ENCODE data around the gene CDCA5.

Gene CDCA5

DNA sequence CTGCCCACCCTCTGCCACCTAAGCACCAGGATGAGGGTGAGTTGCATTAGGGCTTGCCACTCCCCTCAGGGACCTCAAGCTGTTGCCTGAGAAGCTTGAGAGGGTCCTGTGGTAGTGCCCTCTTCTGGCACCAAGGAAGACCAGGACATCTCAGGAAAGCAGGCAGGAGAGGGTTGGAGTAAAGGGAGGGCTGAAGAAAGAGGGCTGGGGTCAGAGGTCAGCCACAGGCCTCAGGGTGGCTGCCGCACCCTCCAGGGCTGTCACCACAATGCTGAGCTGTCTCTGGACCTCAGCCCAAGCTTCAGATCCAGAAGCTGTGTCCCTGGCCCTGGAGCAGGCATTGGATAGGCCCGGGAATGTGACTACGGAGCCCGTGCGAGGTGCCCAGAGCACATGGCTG is 38.8 kb downstream of the CDCA5 start:
- DNase-seq (ENCODE audit: low read depth in 2 of 2), result no peak

DNA sequence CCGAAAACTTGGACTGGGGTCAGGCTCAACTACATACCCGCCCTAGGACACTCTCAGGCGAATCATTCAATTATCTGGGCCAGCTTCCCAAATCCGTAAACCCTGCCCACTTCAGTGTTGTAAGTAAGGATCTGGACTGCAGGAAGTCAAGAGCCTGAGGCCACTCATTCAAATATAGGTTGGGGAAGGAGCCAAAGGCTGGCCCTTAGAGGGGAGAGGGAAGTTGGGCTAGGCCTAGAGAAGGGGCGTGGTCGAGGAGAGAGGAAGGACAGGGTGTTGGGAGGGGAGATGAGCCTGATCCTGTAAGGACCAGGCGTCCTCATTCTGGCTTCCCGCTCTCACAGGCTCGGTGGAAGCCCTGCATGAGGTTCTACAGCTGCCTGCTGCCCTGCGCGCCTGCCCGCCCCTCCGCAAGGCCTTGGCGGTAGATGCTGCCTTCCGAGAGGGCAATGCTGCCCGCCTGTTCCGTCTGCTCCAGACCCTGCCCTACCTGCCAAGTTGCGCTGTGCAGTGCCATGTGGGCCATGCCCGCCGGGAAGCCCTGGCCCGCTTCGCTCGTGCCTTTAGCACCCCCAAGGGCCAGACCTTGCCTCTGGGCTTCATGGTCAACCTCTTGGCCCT is 39.8 kb downstream of the CDCA5 start:
- DNase-seq (ENCODE audit: low read depth in 2 of 2), result no peak

DNA sequence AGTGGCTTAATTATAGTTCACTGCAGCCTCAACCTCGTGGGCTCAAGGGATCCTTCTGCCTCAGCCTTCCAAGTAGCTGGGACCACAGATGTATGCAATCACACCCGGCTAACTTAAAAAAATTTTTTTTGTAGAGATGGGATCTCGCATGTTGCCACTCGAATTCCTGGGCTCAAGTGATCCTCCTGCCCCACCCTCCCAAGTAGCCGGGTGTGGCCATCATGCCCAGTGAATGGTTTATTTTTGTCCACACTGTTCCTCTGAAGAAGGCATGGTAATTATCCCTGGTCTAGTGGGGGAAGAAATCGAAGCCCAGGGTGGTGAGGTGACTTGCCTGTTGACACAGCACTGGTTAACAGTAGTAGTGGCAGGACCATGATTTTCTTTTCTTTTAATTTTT is 40.9 kb downstream of the CDCA5 start:
- no peak for DNase-seq (ENCODE audit: low read depth in 2 of 2)

DNA sequence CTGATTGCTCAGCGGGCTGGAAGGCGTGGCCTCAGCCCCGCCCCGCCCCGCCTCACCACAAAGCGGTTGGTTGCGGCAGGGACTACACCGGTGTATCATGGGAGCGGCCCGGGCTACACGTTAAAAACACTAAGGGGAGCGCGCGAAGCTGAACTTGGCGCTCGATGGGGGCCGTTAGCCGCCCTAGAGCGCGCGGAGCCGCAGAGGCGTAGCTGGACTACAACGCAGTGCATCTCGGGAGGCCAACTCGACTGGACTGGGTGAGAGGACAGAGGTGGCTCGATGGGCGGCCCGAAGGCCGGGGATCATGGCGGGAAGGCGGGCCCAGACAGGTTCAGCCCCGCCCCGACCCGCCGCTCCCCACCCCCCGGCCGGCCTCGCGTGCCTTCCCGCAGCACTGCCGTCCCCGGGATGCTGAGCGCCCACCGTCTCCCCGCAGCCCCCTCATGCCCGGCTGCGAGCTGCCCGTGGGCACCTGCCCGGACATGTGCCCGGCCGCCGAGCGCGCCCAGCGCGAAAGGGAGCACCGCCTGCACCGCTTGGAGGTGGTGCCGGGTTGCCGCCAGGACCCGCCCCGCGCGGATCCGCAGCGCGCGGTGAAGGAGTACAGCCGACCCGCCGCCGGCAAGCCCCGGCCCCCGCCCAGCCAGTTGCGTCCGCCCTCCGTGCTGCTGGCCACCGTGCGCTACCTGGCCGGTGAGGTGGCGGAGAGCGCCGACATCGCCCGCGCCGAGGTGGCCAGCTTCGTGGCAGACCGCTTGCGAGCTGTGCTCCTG is 42.8 kb downstream of the CDCA5 start, which contains the start of gene SAC3D1:
TSS of gene SAC3D1 (plus strand) at position 364 of the 776 bp plus-strand sequence. CDS start at position 447, 83 bp downstream.
- peak; percentile 86 for DNase-seq (ENCODE audit: low read depth in 2 of 2)

DNA sequence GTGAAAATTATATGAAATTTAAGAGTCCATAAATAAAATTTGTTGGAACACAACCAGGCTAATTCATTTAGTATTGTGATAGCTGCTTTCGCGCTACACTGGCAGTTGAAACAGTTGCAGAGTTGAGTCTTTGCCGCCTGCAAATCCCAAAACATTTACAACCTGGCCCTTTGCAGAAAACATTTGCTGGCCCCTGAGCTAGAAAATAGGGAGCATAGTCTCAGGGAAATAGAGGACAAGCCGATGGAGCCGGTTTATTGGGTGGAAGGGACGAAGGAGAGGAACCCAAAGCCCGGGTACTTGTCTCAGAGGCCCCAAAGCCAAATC is 43.4 kb downstream of the CDCA5 start:
- no peak for DNase-seq (ENCODE audit: low read depth in 2 of 2)

DNA sequence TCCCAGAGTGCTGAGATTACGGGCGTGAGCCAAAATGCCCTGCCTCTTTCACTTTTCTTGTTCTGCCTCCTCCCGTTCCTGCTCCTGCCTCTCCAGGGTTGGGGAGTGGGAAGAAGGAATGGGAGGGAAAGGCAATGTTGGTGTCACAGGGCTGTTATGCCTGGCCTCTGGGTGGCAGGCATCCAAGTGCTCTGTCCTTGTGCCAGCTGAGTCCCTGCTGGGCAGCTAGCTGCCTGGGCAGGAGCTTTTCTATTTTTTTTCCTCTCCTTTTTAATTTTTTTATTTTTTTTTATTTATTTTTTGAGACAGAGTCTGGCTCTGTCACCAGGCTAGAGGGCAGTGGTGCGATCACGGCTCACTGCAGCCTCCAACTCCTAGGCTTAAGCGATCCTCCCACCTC is 46.9 kb downstream of the CDCA5 start:
- DNase-seq (ENCODE audit: low read depth in 2 of 2), result no peak

DNA sequence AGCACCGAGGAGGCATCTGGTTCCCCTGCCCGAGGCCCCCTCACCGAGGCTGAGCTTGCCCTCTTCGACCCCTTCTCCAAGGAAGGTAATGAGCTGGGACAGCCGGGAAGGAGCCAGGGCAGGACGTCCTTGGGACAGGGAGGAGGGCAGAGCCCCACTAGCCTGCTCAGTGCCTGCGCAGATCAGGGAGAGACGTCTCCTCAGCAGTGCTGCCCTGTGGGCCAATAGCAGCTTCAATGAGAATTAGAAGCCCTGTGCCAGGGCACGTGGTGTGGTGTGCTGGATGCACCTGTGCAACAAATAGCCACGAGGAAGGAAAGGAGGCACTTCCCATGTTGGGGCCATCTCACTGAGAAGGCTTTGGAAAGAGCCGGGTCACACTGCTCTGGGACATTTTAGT is 48.3 kb downstream of the CDCA5 start:
- no peak for DNase-seq (ENCODE audit: low read depth in 2 of 2)

DNA sequence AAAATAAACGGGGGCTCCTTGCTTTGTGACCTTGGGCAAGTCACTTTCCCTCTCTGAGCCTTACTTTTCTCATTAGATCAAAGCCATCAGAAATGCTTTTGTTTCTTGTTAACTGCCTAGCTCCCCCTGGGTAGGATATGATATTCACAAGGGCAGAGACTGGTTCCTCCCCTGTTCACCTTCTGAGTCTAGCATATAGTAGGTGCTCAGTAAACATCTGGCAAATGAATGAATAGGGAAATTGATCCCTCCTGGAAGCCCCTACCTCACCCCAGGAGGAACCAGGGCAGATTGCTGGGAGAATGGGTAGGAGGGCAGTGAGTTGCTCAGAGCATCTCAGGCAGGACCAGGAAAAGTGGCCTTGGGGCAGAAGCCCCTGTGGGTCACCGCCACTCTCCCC is 49.4 kb downstream of the CDCA5 start:
- no peak for DNase-seq (ENCODE audit: low read depth in 2 of 2)

DNA sequence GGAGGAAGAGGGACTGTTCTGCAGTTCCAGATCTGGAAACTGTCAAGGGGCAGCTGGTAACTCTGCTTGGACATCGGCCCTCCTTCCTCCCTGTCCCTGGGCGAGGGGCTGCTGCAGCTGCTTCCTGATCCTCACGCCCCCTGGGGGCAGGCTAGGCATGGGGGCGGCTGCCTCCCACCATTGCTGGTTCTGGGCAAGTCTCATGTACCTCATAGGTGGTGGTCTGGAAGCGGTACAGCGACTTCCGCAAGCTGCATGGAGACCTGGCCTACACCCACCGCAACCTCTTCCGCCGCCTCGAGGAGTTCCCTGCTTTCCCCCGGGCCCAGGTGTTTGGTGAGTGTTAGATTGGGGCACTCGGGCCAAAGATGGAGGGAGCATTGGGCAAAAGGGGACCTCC is 51.6 kb downstream of the CDCA5 start:
- no peak for DNase-seq (ENCODE audit: low read depth in 2 of 2)

All from stimulated activated CD4-positive, alpha-beta T cell treated with anti-CD3 and anti-CD28 coated beads, Interleukin-15, amount 100 ng/mL, for 48 hours (primary cell).